Activated naive CD8-positive, alpha-beta T cell treated with anti-CD3 and anti-CD28 coated beads, Interleukin-2, amount 10 ng/mL, durations not matched to agents 7 days and 5 days (primary cell): ENCODE measurements around the gene WDR38. TPM values are rescaled to one million over a fixed set of nuclear protein-coding genes. Genes with fewer than 3 reads are reported as not detected.

Source experiments
- ATAC-seq: fragments of 150-1000 bp; cut with Tn5 transposase; one replicate; pipeline ENCODE4 v1.10.0; 2021; ENCODE audit warnings: low read depth, moderate library complexity
- POLR2A ChIA-PET: fragments of 350-600 bp; sonication (Branson Sonifier 250); formaldehyde crosslinking; loops from one replicate; lab custom pipeline; 2021; ENCODE audit warnings: antibody characterized with exemption; lab: Charles Lee
- DNase-seq: peaks from one replicate; pipeline ENCODE4 v3.0.0; 2021
- H3K27ac Mint-ChIP-seq: one replicate; pipeline ENCODE4 v1.8.0; 2022; ENCODE audit warnings: mild to moderate bottlenecking, mixed read lengths
- H3K27me3 Mint-ChIP-seq: one replicate; pipeline ENCODE4 v1.8.0; 2022; ENCODE audit warnings: mild to moderate bottlenecking, moderate library complexity, mixed read lengths
- H3K36me3 Mint-ChIP-seq: one replicate; pipeline ENCODE4 v1.8.0; 2021; ENCODE audit warnings: mild to moderate bottlenecking, mixed read lengths
- H3K4me1 Mint-ChIP-seq: one replicate; pipeline ENCODE4 v1.8.0; 2021; ENCODE audit warnings: mixed read lengths
- H3K4me3 Mint-ChIP-seq: one replicate; pipeline ENCODE4 v1.8.0; 2022; ENCODE audit warnings: mild to moderate bottlenecking, moderate library complexity, mixed read lengths
- H3K9me3 Mint-ChIP-seq: one replicate; pipeline ENCODE4 v1.8.0; 2021; ENCODE audit warnings: mixed read lengths
- total RNA-seq, 2 experiments: library from RNA; stranded (reverse); gene quantifications; one replicate each; pipeline ENCODE4 v1.2.3, GENCODE V29; 2021

WDR38 gene
- total RNA-seq, 2 experiments from 2014 or later: not detected

GRCh38 chr9:124869986-124870560, 16.8 kb downstream of the WDR38 start:
- H3K36me3 Mint-ChIP-seq: peaks cover 29% of the 10 kb centered on the region
- H3K9me3 Mint-ChIP-seq: no peaks in the 10 kb centered on the region
- peak; percentile 53 for ATAC-seq

GRCh38 chr9:124870723-124871122, 17.5 kb downstream of the WDR38 start:
- POLR2A ChIA-PET: interaction anchor here (0.6 to 6.0 kb wide), 9 partner anchors 8 to 370 kb away, joined by 3 to 76 read pairs (median 6); partner anchors contain the start of genes ARPC5L, HSPA5 and RPL35
- no peak for DNase-seq

More at GRCh38 chr9:124869986-124870560, 16.8 kb downstream of the WDR38 start:
- Mint-ChIP-seq H3K27me3 (no peaks in the 10 kb centered on the region), H3K27ac (peak overlapping the region; percentile 98), H3K4me1 (peaks cover 36% of the 10 kb centered on the region), H3K4me3 (peak overlapping the region; percentile 98)
- POLR2A ChIA-PET: interaction anchor here (0.6 to 6.0 kb wide), 15 partner anchors 8 to 371 kb away, joined by 3 to 76 read pairs (median 3); partner anchors contain the start of genes ARPC5L, GOLGA1, HSPA5 and RPL35
- peak; percentile 86 for DNase-seq

GRCh38 chr9:124871156-124871561, 17.9 kb downstream of the WDR38 start:
- DNase-seq (no peak), ATAC-seq (no peak)
- H3K36me3 Mint-ChIP-seq: peaks cover 29% of the 10 kb centered on the region
- no peaks in the 10 kb centered on the region for H3K9me3 Mint-ChIP-seq
- POLR2A ChIA-PET: interaction anchor here (2.3 to 6.0 kb wide), 2 partner anchors 10 to 14 kb away, joined by 6 to 76 read pairs; partner anchors contain the start of genes ARPC5L and RPL35
- H3K27me3 Mint-ChIP-seq: no peaks in the 10 kb centered on the region
- peak overlapping the region; percentile 98 for H3K27ac Mint-ChIP-seq
- peaks cover 36% of the 10 kb centered on the region for H3K4me1 Mint-ChIP-seq
- peak overlapping the region; percentile 98 for H3K4me3 Mint-ChIP-seq

More at GRCh38 chr9:124870723-124871122, 17.5 kb downstream of the WDR38 start:
- Mint-ChIP-seq H3K9me3 (no peaks in the 10 kb centered on the region), H3K4me1 (peaks cover 36% of the 10 kb centered on the region), H3K27ac (peak overlapping the region; percentile 98), H3K27me3 (no peaks in the 10 kb centered on the region), H3K36me3 (peaks cover 29% of the 10 kb centered on the region), H3K4me3 (peak overlapping the region; percentile 98)
- no peak for ATAC-seq

- Mint-ChIP-seq H3K36me3 (peaks cover 40% of the 10 kb centered on the region), H3K9me3 (no peaks in the 10 kb centered on the region), H3K4me1 (peaks cover 29% of the 10 kb centered on the region), H3K27me3 (no peaks in the 10 kb centered on the region), H3K4me3 (no peak overlapping the region), H3K27ac (no peak overlapping the region)
- POLR2A ChIA-PET: interaction anchor here (6.0 kb wide), 1 partner anchor 12 kb away, joined by 76 read pairs; the partner anchor contains the start of genes ARPC5L and RPL35
- ATAC-seq (no peak), DNase-seq (no peak)
Observed at GRCh38 chr9:124873664-124874063, 20.4 kb downstream of the WDR38 start.

GRCh38 chr9:124875501-124875900, 22.2 kb downstream of the WDR38 start:
- POLR2A ChIA-PET: no interaction called here
- Mint-ChIP-seq H3K27ac (no peak overlapping the region), H3K9me3 (no peaks in the 10 kb centered on the region)

GRCh38 chr9:124877021-124877782, 23.9 kb downstream of the WDR38 start:
- H3K27me3 Mint-ChIP-seq: no peaks in the 10 kb centered on the region
- H3K36me3 Mint-ChIP-seq: peaks cover 31% of the 10 kb centered on the region
- POLR2A ChIA-PET: interaction anchor here (1.1 to 2.8 kb wide), 3 partner anchors 8 to 20 kb away, joined by 3 to 15 read pairs (median 6); no protein-coding TSS in a partner anchor
- DNase-seq (no peak), ATAC-seq (no peak)
- H3K27ac Mint-ChIP-seq: peak overlapping the region; percentile 40
- no peak overlapping the region for H3K4me3 Mint-ChIP-seq
- H3K9me3 Mint-ChIP-seq: no peaks in the 10 kb centered on the region
- peaks cover 13% of the 10 kb centered on the region for H3K4me1 Mint-ChIP-seq

More at GRCh38 chr9:124875501-124875900, 22.2 kb downstream of the WDR38 start:
- ATAC-seq: no peak
- no peak for DNase-seq
- H3K36me3 Mint-ChIP-seq: peaks cover 42% of the 10 kb centered on the region
- H3K4me3 Mint-ChIP-seq: no peak overlapping the region
- no peaks in the 10 kb centered on the region for H3K27me3 Mint-ChIP-seq
- H3K4me1 Mint-ChIP-seq: peaks cover 27% of the 10 kb centered on the region

GRCh38 chr9:124878021-124878420, 24.8 kb downstream of the WDR38 start:
- Mint-ChIP-seq H3K4me3 (no peak overlapping the region), H3K27ac (no peak overlapping the region), H3K27me3 (no peaks in the 10 kb centered on the region), H3K9me3 (no peaks in the 10 kb centered on the region), H3K4me1 (peaks cover 8% of the 10 kb centered on the region), H3K36me3 (peaks cover 29% of the 10 kb centered on the region)
- POLR2A ChIA-PET: interaction anchor here (2.1 to 2.8 kb wide), 2 partner anchors 8 to 17 kb away, joined by 6 to 15 read pairs; no protein-coding TSS in a partner anchor
- ATAC-seq (no peak), DNase-seq (no peak)

GRCh38 chr9:124878518-124878917, 25.3 kb downstream of the WDR38 start:
- H3K36me3 Mint-ChIP-seq: peaks cover 26% of the 10 kb centered on the region

GRCh38 chr9:124879226-124879625, 26.0 kb downstream of the WDR38 start:
- POLR2A ChIA-PET: interaction anchor here (2.8 kb wide), 1 partner anchor 10 kb away, joined by 15 read pairs; no protein-coding TSS in a partner anchor
- peaks cover 25% of the 10 kb centered on the region for H3K36me3 Mint-ChIP-seq
- no peak overlapping the region for H3K4me3 Mint-ChIP-seq

More at GRCh38 chr9:124878518-124878917, 25.3 kb downstream of the WDR38 start:
- no peaks in the 10 kb centered on the region for H3K9me3 Mint-ChIP-seq
- ATAC-seq (no peak), DNase-seq (no peak)
- H3K27me3 Mint-ChIP-seq: no peaks in the 10 kb centered on the region
- H3K4me1 Mint-ChIP-seq: peaks cover 4% of the 10 kb centered on the region
- POLR2A ChIA-PET: interaction anchor here (2.1 to 2.8 kb wide), 2 partner anchors 9 to 17 kb away, joined by 6 to 15 read pairs; no protein-coding TSS in a partner anchor
- no peak overlapping the region for H3K4me3 Mint-ChIP-seq
- no peak overlapping the region for H3K27ac Mint-ChIP-seq

GRCh38 chr9:124880501-124880900, 27.2 kb downstream of the WDR38 start:
- H3K36me3 Mint-ChIP-seq: peaks cover 25% of the 10 kb centered on the region

More at GRCh38 chr9:124879226-124879625, 26.0 kb downstream of the WDR38 start:
- Mint-ChIP-seq H3K9me3 (no peaks in the 10 kb centered on the region), H3K27ac (peak overlapping the region; percentile 13), H3K27me3 (no peaks in the 10 kb centered on the region), H3K4me1 (peaks cover 4% of the 10 kb centered on the region)
- ATAC-seq (no peak), DNase-seq (no peak)

GRCh38 chr9:124881138-124881743, 28.0 kb downstream of the WDR38 start:
- Mint-ChIP-seq H3K27me3 (no peaks in the 10 kb centered on the region), H3K9me3 (no peaks in the 10 kb centered on the region), H3K4me3 (no peak overlapping the region), H3K36me3 (peaks cover 30% of the 10 kb centered on the region), H3K27ac (no peak overlapping the region), H3K4me1 (peaks cover 4% of the 10 kb centered on the region)
- POLR2A ChIA-PET: interaction anchor here (0.7 to 0.9 kb wide), 2 partner anchors 20 to 444 kb away, joined by 3 read pairs; no protein-coding TSS in a partner anchor
- no peak for DNase-seq
- no peak for ATAC-seq

More at GRCh38 chr9:124880501-124880900, 27.2 kb downstream of the WDR38 start:
- POLR2A ChIA-PET: interaction anchor here (0.7 to 0.9 kb wide), 2 partner anchors 19 to 444 kb away, joined by 3 read pairs; no protein-coding TSS in a partner anchor
- H3K4me3 Mint-ChIP-seq: no peak overlapping the region
- H3K9me3 Mint-ChIP-seq: no peaks in the 10 kb centered on the region
- no peak overlapping the region for H3K27ac Mint-ChIP-seq
- no peak for ATAC-seq
- peaks cover 4% of the 10 kb centered on the region for H3K4me1 Mint-ChIP-seq
- H3K27me3 Mint-ChIP-seq: no peaks in the 10 kb centered on the region
- DNase-seq: no peak

- no peak overlapping the region for H3K27ac Mint-ChIP-seq
- peaks cover 28% of the 10 kb centered on the region for H3K36me3 Mint-ChIP-seq
- POLR2A ChIA-PET: interaction anchor here (0.8 kb wide), 2 partner anchors 10 to 12 kb away, joined by 3 to 5 read pairs; no protein-coding TSS in a partner anchor
- H3K4me1 Mint-ChIP-seq: no peaks in the 10 kb centered on the region
- DNase-seq: no peak
- H3K27me3 Mint-ChIP-seq: no peaks in the 10 kb centered on the region
- no peak for ATAC-seq
- H3K9me3 Mint-ChIP-seq: no peaks in the 10 kb centered on the region
- H3K4me3 Mint-ChIP-seq: no peak overlapping the region
Observed at GRCh38 chr9:124882231-124882630, 29.0 kb downstream of the WDR38 start.
